ENCODE measurements around the gene SLC16A14. TPM values are rescaled to one million over a fixed set of nuclear protein-coding genes. Genes with fewer than 3 reads are reported as not detected.
A peak's percentile ranks its signal among the peaks of the same experiment; 100 is the strongest.

SLC16A14 gene
- total RNA-seq, 1 experiment from 2014 or later, result 2.2 TPM

DNA sequence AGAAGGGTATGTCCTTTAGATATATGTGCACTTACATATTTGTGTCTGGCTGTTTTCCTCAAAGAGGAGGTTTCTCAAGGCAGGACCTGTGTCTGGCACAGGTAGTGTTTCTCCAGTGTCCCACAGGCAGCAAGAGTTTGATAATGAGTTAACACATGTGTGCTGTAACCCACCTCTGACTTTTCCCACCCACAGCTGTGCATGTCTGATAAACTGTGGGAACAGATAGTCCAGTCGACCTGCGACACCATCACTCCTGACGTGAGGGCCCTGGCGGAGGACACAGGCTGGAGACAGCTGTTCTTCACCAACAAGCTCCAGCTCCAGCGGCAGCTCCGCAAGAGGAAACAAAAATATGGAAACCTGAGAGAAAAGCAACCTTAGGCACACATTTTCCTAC lies 58.2 kb downstream of the SLC16A14 start:
- no peak for TF ChIP-seq EZH2 (IDR thresholded peaks at IDR 0.05; ENCODE audit: borderline replicate concordance, low read depth, low read length, poor library complexity, severe bottlenecking)
- TF ChIP-seq, protein P1, sequence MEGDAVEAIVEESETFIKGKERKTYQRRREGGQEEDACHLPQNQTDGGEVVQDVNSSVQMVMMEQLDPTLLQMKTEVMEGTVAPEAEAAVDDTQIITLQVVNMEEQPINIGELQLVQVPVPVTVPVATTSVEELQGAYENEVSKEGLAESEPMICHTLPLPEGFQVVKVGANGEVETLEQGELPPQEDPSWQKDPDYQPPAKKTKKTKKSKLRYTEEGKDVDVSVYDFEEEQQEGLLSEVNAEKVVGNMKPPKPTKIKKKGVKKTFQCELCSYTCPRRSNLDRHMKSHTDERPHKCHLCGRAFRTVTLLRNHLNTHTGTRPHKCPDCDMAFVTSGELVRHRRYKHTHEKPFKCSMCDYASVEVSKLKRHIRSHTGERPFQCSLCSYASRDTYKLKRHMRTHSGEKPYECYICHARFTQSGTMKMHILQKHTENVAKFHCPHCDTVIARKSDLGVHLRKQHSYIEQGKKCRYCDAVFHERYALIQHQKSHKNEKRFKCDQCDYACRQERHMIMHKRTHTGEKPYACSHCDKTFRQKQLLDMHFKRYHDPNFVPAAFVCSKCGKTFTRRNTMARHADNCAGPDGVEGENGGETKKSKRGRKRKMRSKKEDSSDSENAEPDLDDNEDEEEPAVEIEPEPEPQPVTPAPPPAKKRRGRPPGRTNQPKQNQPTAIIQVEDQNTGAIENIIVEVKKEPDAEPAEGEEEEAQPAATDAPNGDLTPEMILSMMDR (conservative IDR thresholded peaks at IDR 0.05; ENCODE audit: low read depth, low read length), result no peak
- no peak for DNase-seq (ENCODE audit: low spot score)
- ChIA-PET CTCF (no interaction called here), POLR2A (ENCODE audit: low non-redundant PET) (no interaction called here)
- intact Hi-C loops (cut with micrococcal nuclease; ENCODE audit: unreplicated experiment), result no loop called here
- Histone ChIP-seq H3K27me3 (replicated peaks; ENCODE audit: insufficient read depth, low read depth, low read length, poor library complexity) (no peaks in the 10 kb centered on the region), H3K36me3 (ENCODE audit: insufficient read depth, low read length, poor library complexity, severe bottlenecking) (no peaks in the 10 kb centered on the region), H3K9me3 (ENCODE audit: low read depth, low read length, poor library complexity, severe bottlenecking) (no peaks in the 10 kb centered on the region), H3K4me1 (ENCODE audit: insufficient read depth, low read length, poor library complexity, severe bottlenecking) (no peaks in the 10 kb centered on the region), H3K27ac (ENCODE audit: low read depth, low read length, poor library complexity, severe bottlenecking) (no peak overlapping the region), H3K4me3 (ENCODE audit: low read depth, low read length, poor library complexity, severe bottlenecking) (no peak overlapping the region)
- BruUV-seq (replicated peaks), result no TSS peak

DNA sequence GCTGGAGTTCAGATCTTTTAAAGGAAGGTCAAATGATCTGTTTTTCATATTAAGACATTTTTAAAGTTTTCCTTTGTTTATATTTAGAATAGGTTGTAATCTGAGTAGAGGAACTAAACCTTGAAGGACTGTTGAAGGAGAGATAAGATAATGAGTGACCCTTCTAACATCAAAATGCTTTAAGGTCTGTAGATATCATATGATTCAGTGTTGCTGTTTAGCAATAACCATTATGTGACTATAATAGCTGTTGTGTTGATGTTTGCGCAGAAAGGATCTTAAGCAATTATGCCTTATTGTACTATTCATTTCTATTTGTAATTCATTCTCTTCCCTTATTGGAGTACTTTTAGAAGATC lies 60.0 kb downstream of the SLC16A14 start:
- H3K27ac ChIP-seq (ENCODE audit: low read depth, low read length, poor library complexity, severe bottlenecking), result no peak overlapping the region
- ChIA-PET POLR2A (ENCODE audit: low non-redundant PET) (no interaction called here), CTCF (interaction anchor here (1.1 kb wide), 2 partner anchors 59 to 151 kb away, joined by 3 to 6 read pairs; no protein-coding TSS in a partner anchor)
- BruUV-seq (replicated peaks), result no TSS peak
- intact Hi-C loops (cut with micrococcal nuclease; ENCODE audit: unreplicated experiment), result loop anchor here (1.0 to 2.0 kb wide), 2 partner anchors 152 to 602 kb away; no protein-coding TSS in a partner anchor
- no peaks in the 10 kb centered on the region for H3K4me1 ChIP-seq (ENCODE audit: insufficient read depth, low read length, poor library complexity, severe bottlenecking)
- no peaks in the 10 kb centered on the region for H3K9me3 ChIP-seq (ENCODE audit: low read depth, low read length, poor library complexity, severe bottlenecking)
- no peak for DNase-seq (ENCODE audit: low spot score)
- TF ChIP-seq EZH2 (IDR thresholded peaks at IDR 0.05; ENCODE audit: borderline replicate concordance, low read depth, low read length, poor library complexity, severe bottlenecking), result no peak
- TF ChIP-seq, protein P1 (conservative IDR thresholded peaks at IDR 0.05; ENCODE audit: low read depth, low read length), result no peak
- H3K27me3 ChIP-seq (replicated peaks; ENCODE audit: insufficient read depth, low read depth, low read length, poor library complexity), result no peaks in the 10 kb centered on the region
- H3K4me3 ChIP-seq (ENCODE audit: low read depth, low read length, poor library complexity, severe bottlenecking), result no peak overlapping the region
- no peaks in the 10 kb centered on the region for H3K36me3 ChIP-seq (ENCODE audit: insufficient read depth, low read length, poor library complexity, severe bottlenecking)

DNA sequence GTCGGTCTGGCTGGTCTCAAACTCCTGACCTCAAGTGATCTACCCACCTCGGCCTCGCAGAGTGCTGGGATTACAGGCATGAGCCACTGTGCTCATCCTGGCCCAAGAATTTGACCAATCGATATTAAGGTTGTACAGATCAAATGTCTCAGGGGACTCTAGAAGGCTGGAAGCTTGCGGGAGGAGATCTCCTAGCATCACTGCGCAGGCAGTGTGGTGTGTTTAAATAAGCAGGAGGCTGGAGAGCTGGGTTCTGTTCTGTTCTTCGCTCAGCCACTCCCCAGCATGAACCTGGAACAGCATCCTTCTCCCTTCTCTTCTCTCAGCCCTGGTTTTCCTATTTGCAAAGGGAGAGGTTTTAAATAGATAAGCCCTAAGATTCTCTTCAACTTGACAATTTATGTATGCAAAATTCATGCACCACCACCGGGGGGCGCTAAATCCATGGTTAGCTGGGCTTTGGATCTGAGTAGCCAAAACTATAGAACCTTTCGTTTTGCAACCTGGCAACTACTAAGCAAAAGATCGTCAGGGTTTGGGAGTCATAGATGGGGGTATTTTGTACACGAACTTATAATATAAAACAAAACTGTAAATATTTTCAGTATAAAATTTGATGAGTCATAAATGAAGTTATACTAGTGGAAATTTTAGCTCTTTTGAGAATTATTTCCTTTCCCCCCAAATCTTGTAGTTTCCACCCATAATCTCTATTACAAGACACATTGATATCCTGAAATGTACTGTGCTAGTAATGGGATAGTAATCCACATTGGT lies 60.6 kb downstream of the SLC16A14 start:
- Histone ChIP-seq H3K27me3 (replicated peaks; ENCODE audit: insufficient read depth, low read depth, low read length, poor library complexity) (no peaks in the 10 kb centered on the region), H3K4me3 (ENCODE audit: low read depth, low read length, poor library complexity, severe bottlenecking) (no peak overlapping the region), H3K36me3 (ENCODE audit: insufficient read depth, low read length, poor library complexity, severe bottlenecking) (no peaks in the 10 kb centered on the region), H3K27ac (ENCODE audit: low read depth, low read length, poor library complexity, severe bottlenecking) (no peak overlapping the region), H3K4me1 (ENCODE audit: insufficient read depth, low read length, poor library complexity, severe bottlenecking) (no peaks in the 10 kb centered on the region), H3K9me3 (ENCODE audit: low read depth, low read length, poor library complexity, severe bottlenecking) (no peaks in the 10 kb centered on the region)
- no peak for TF ChIP-seq EZH2 (IDR thresholded peaks at IDR 0.05; ENCODE audit: borderline replicate concordance, low read depth, low read length, poor library complexity, severe bottlenecking)
- TF ChIP-seq, protein P1 (conservative IDR thresholded peaks at IDR 0.05; ENCODE audit: low read depth, low read length), result peak; percentile 86
- ChIA-PET POLR2A (ENCODE audit: low non-redundant PET) (no interaction called here), CTCF (interaction anchor here (1.1 kb wide), 2 partner anchors 60 to 152 kb away, joined by 3 to 6 read pairs; no protein-coding TSS in a partner anchor)
- intact Hi-C loops (cut with micrococcal nuclease; ENCODE audit: unreplicated experiment), result loop anchor here (1.0 to 2.0 kb wide), 2 partner anchors 152 to 603 kb away; no protein-coding TSS in a partner anchor
- peak; percentile 78 for DNase-seq (ENCODE audit: low spot score)
- BruUV-seq (replicated peaks), result no TSS peak

All from A673 (cell line).